ENCODE results near the gene SPECC1L. TPM values are rescaled to one million over a fixed set of nuclear protein-coding genes. Genes with fewer than 3 reads are reported as not detected.
"Not testable (repeated sequence)": the region's sequence is repeated elsewhere in the genome, so short reads cannot be mapped to it uniquely, and the experiment has no call there.

The SPECC1L gene
- total RNA-seq, 1 donor = 46.7 TPM

DNA sequence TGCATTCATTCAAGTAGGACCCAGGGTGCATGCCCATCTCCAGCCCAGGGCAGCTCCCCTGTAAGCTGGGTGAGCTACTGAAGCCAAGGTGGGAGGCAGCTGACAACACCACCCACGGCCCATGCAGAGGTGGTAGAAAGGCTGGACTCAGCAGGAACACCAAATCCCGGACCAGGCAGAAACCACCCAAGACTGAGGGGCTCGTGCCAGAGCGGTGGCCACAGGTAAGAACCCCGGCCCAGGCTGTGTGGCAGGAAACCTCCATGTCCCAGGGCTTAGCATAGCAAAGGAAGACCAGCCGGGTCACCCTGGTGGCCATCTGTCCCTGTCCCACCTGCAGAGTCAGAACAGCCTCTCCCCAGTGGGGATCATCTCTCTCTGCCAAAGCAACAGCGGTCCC lies 13.9 kb upstream of the SPECC1L start:
- H3K4me3 ChIP-seq (ENCODE audit: insufficient read depth, low read length); H3K36me3 ChIP-seq (ENCODE audit: insufficient read depth, low read length); H3K4me2 ChIP-seq (ENCODE audit: insufficient read depth, low read length); H3K4me1 ChIP-seq (ENCODE audit: insufficient read depth, low read length); H3K9me3 ChIP-seq (ENCODE audit: low read depth, low read length); H3K27ac ChIP-seq (ENCODE audit: low read depth, low read length); H4K20me1 ChIP-seq (ENCODE audit: insufficient read depth, low read length); H3K27me3 ChIP-seq (ENCODE audit: insufficient read depth, low read length); DNase-seq (ENCODE audit: insufficient read length, low spot score, missing footprints); H2AFZ ChIP-seq (ENCODE audit: low read length); H3K79me2 ChIP-seq (ENCODE audit: insufficient read depth, low read length): not testable (repeated sequence)

DNA sequence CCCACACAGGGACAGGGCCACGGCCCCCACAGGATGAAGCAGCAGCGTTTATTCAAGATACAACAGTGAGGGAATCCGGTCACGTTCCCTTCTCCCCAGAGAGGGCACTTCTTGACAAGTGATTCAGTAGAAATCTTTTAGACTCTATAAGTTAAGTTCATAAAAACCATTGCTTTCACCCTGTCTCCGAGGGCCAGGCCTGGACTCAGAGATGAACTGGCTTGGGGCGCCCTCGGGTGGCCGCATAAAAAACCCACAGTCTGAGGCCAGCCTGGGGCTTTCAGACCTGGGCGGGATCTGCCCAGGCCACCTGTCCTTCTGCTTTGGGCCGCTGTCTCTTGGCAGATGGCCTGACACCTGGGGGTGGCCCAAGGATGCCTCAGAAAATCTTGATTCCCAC lies 11.2 kb upstream of the SPECC1L start:
- not testable (repeated sequence) for H3K9me3 ChIP-seq (ENCODE audit: low read depth, low read length); H3K4me1 ChIP-seq (ENCODE audit: insufficient read depth, low read length); H3K27ac ChIP-seq (ENCODE audit: low read depth, low read length); H2AFZ ChIP-seq (ENCODE audit: low read length); H4K20me1 ChIP-seq (ENCODE audit: insufficient read depth, low read length); H3K4me2 ChIP-seq (ENCODE audit: insufficient read depth, low read length); H3K27me3 ChIP-seq (ENCODE audit: insufficient read depth, low read length); H3K36me3 ChIP-seq (ENCODE audit: insufficient read depth, low read length); H3K4me3 ChIP-seq (ENCODE audit: insufficient read depth, low read length); H3K79me2 ChIP-seq (ENCODE audit: insufficient read depth, low read length)
- DNase-seq (ENCODE audit: insufficient read length, low spot score, missing footprints) = peak; percentile 31

DNA sequence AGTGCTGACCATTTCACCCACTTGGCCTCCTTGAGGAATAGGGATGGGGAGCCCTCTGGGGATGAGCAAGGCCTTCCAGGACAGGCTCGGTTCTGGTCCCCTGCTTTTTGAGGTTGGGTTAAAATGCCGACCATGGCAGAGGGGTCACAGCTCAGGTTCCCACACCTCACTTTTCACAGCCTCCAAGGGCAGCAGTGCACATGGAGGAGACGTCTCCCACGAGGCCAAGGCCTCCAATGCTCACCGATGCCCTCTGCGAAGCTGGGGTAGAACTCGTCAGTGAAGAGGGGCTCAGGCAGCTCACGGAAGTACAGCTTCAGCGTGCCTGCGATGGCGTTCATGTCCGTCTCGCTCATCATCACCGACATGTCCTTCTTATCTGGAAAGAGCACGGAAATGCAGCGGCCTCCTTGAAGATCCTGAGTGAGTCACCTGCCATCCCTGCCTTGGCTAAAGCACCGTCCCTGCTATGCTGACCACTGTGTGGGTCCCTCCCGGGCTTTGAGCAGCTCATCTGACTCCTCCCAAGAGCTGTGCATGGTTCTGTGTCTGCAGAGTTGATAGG lies 8.4 kb upstream of the SPECC1L start:
- H3K9me3 ChIP-seq (ENCODE audit: low read depth, low read length); H3K27ac ChIP-seq (ENCODE audit: low read depth, low read length): not testable (repeated sequence)

GRCh38 chr22:24263479-24263878 lies 7.2 kb upstream of the SPECC1L start:
- H3K4me3 ChIP-seq (ENCODE audit: insufficient read depth, low read length); H4K20me1 ChIP-seq (ENCODE audit: insufficient read depth, low read length); H3K4me2 ChIP-seq (ENCODE audit: insufficient read depth, low read length); H3K4me1 ChIP-seq (ENCODE audit: insufficient read depth, low read length); H3K9me3 ChIP-seq (ENCODE audit: low read depth, low read length); DNase-seq (ENCODE audit: insufficient read length, low spot score, missing footprints); H3K79me2 ChIP-seq (ENCODE audit: insufficient read depth, low read length); H3K27me3 ChIP-seq (ENCODE audit: insufficient read depth, low read length); H3K27ac ChIP-seq (ENCODE audit: low read depth, low read length); H2AFZ ChIP-seq (ENCODE audit: low read length); H3K36me3 ChIP-seq (ENCODE audit: insufficient read depth, low read length): not testable (repeated sequence)

More for the DNA sequence above, 8.4 kb upstream of the SPECC1L start:
- H3K79me2 ChIP-seq (ENCODE audit: insufficient read depth, low read length); H3K27me3 ChIP-seq (ENCODE audit: insufficient read depth, low read length); H4K20me1 ChIP-seq (ENCODE audit: insufficient read depth, low read length); H3K36me3 ChIP-seq (ENCODE audit: insufficient read depth, low read length); H3K4me2 ChIP-seq (ENCODE audit: insufficient read depth, low read length); H3K4me3 ChIP-seq (ENCODE audit: insufficient read depth, low read length); H2AFZ ChIP-seq (ENCODE audit: low read length); H3K4me1 ChIP-seq (ENCODE audit: insufficient read depth, low read length): not testable (repeated sequence)
- peak; percentile 14 for DNase-seq (ENCODE audit: insufficient read length, low spot score, missing footprints)

DNA sequence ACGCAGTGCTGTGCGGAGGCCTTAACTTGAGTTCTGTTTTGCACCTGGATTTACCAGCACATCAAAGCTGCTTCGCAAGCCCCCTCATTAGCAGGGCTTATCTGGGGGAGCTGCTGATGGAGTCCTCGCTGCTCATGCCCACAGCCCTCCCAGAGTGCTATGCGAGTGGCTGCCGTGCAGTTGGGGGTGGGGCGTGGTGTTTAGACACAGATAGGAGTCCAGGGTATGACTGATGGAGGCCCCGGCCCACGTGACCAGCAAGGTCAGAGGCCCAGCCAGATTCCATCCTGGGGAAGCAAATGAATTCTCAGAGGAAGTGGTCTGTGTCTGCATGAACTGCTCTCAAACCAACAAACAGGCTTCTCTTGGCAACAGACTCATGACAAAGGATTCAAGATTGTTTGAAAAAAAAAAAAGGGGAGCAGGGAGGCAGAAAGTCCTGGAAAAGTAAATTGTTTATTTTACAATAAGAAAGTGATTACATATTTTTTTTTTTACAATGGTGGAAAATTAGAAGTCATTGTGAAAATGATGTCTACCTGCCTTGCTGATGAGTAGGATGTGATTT lies 6.2 kb upstream of the SPECC1L start:
- not testable (repeated sequence) for H3K4me1 ChIP-seq (ENCODE audit: insufficient read depth, low read length); H3K36me3 ChIP-seq (ENCODE audit: insufficient read depth, low read length); DNase-seq (ENCODE audit: insufficient read length, low spot score, missing footprints); H3K4me2 ChIP-seq (ENCODE audit: insufficient read depth, low read length); H4K20me1 ChIP-seq (ENCODE audit: insufficient read depth, low read length); H2AFZ ChIP-seq (ENCODE audit: low read length); H3K4me3 ChIP-seq (ENCODE audit: insufficient read depth, low read length); H3K79me2 ChIP-seq (ENCODE audit: insufficient read depth, low read length); H3K9me3 ChIP-seq (ENCODE audit: low read depth, low read length); H3K27me3 ChIP-seq (ENCODE audit: insufficient read depth, low read length)
- peak overlapping the region; percentile 51 for H3K27ac ChIP-seq (ENCODE audit: low read depth, low read length)

- H3K4me1 ChIP-seq (ENCODE audit: insufficient read depth, low read length) = peaks cover 5% of the 10 kb centered on the region
- DNase-seq (ENCODE audit: insufficient read length, low spot score, missing footprints) = no peak
- H3K9me3 ChIP-seq (ENCODE audit: low read depth, low read length) = no peaks in the 10 kb centered on the region
- H3K36me3 ChIP-seq (ENCODE audit: insufficient read depth, low read length) = no peaks in the 10 kb centered on the region
- no peak for TF ChIP-seq CTCF (IDR thresholded peaks at IDR 0.05; ENCODE audit: extremely low read depth, low read depth, low read length)
- H3K79me2 ChIP-seq (ENCODE audit: insufficient read depth, low read length) = no peaks in the 10 kb centered on the region
- no peak overlapping the region for H3K4me2 ChIP-seq (ENCODE audit: insufficient read depth, low read length)
- H3K27me3 ChIP-seq (ENCODE audit: insufficient read depth, low read length) = no peaks in the 10 kb centered on the region
- H2AFZ ChIP-seq (ENCODE audit: low read length) = no peak overlapping the region
- no peak overlapping the region for H3K27ac ChIP-seq (ENCODE audit: low read depth, low read length)
- no peak overlapping the region for H3K4me3 ChIP-seq (ENCODE audit: insufficient read depth, low read length)
- no peaks in the 10 kb centered on the region for H4K20me1 ChIP-seq (ENCODE audit: insufficient read depth, low read length)
Observed at GRCh38 chr22:24265734-24266133, 4.9 kb upstream of the SPECC1L start.

DNA sequence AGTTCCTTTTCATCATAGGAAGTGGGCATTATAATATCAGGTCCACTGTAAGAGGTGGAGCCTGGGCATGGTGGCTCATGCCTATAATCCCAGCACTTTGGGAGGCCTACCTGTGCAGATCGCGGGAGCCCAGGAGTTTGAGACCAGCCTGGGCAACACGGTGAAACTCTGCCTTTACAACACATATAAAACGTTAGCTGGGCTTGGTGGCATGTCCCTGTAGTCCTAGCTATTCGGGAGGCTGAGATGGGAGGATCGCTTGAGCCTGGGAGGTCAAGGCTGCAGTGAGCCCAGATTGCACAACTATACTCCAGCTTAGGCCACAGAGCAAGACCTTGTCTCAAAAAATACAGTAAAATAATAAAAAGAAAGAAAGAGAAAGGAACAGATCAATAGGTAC lies 4.1 kb upstream of the SPECC1L start:
- not testable (repeated sequence) for H3K9me3 ChIP-seq (ENCODE audit: low read depth, low read length); H3K27me3 ChIP-seq (ENCODE audit: insufficient read depth, low read length); H3K36me3 ChIP-seq (ENCODE audit: insufficient read depth, low read length); H3K4me1 ChIP-seq (ENCODE audit: insufficient read depth, low read length); H3K4me3 ChIP-seq (ENCODE audit: insufficient read depth, low read length); H2AFZ ChIP-seq (ENCODE audit: low read length); H3K27ac ChIP-seq (ENCODE audit: low read depth, low read length); H4K20me1 ChIP-seq (ENCODE audit: insufficient read depth, low read length); H3K4me2 ChIP-seq (ENCODE audit: insufficient read depth, low read length); DNase-seq (ENCODE audit: insufficient read length, low spot score, missing footprints); H3K79me2 ChIP-seq (ENCODE audit: insufficient read depth, low read length)

All from osteoblast (primary cell).